ENCODE data around the gene DIS3L2.
"Not testable (repeated sequence)": the region's sequence is repeated elsewhere in the genome, so short reads cannot be mapped to it uniquely, and the experiment has no call there.

DIS3L2 gene

GRCh38 chr2:232362174-232362900 is 400.8 kb downstream of the DIS3L2 start:
- no peak for DNase-seq

GRCh38 chr2:232363064-232363783 is 401.7 kb downstream of the DIS3L2 start:
- DNase-seq, result not testable (repeated sequence)

GRCh38 chr2:232363784-232364615 is 402.5 kb downstream of the DIS3L2 start:
- no peak for DNase-seq

- DNase-seq, result not testable (repeated sequence)
Observed at GRCh38 chr2:232364806-232365594, 403.5 kb downstream of the DIS3L2 start.

GRCh38 chr2:232365621-232366321 is 404.3 kb downstream of the DIS3L2 start:
- peak; percentile 17 for DNase-seq

- DNase-seq, result not testable (repeated sequence)
Observed at GRCh38 chr2:232366461-232366860, 404.9 kb downstream of the DIS3L2 start.

- DNase-seq, result no peak
Observed at GRCh38 chr2:232367016-232367415, 405.5 kb downstream of the DIS3L2 start.

- DNase-seq, result no peak
Observed at GRCh38 chr2:232367591-232368233, 406.2 kb downstream of the DIS3L2 start.

GRCh38 chr2:232368311-232368731 is 406.8 kb downstream of the DIS3L2 start:
- no peak for DNase-seq

- DNase-seq, result no peak
Observed at GRCh38 chr2:232369126-232369951, 407.8 kb downstream of the DIS3L2 start.

GRCh38 chr2:232370007-232370406 is 408.5 kb downstream of the DIS3L2 start:
- DNase-seq, result not testable (repeated sequence)

GRCh38 chr2:232372231-232373208 is 411.0 kb downstream of the DIS3L2 start:
- DNase-seq, result no peak

GRCh38 chr2:232374356-232374755 is 412.8 kb downstream of the DIS3L2 start:
- no peak for DNase-seq

GRCh38 chr2:232375164-232375563 is 413.7 kb downstream of the DIS3L2 start:
- no peak for DNase-seq

GRCh38 chr2:232376260-232376659 is 414.7 kb downstream of the DIS3L2 start:
- DNase-seq, result no peak

GRCh38 chr2:232376713-232377112 is 415.2 kb downstream of the DIS3L2 start:
- DNase-seq, result no peak

GRCh38 chr2:232377319-232377718 is 415.8 kb downstream of the DIS3L2 start:
- DNase-seq, result no peak

- no peak for DNase-seq
Observed at GRCh38 chr2:232377841-232378734, 416.6 kb downstream of the DIS3L2 start.
